Esophagus squamous epithelium (tissue), 5 donors: ENCODE results near the gene NEDD8. TPM values are rescaled to one million over a fixed set of nuclear protein-coding genes. Genes with fewer than 3 reads are reported as not detected.

Experiments used
- DNase-seq: peaks from one replicate; lab custom pipeline; 2025; lab: John Stamatoyannopoulos, UW
- H3K27ac ChIP-seq, 4 donors: fragments of 200-600 bp; sonication (generic); one replicate each; pipeline ENCODE4 v1.5.1; 2016 to 2019; ENCODE audit warnings: mild to moderate bottlenecking in 1 of 4
- H3K27me3 ChIP-seq, 4 donors: fragments of 200-600 bp; sonication (generic); 1 replicate in 3 of 4; 2 replicates in 1 of 4; pipeline versions ENCODE4 v1.5.1 to v1.6.0; 2017 to 2021; ENCODE audit warnings: antibody characterized with exemption in 1 of 4
- H3K36me3 ChIP-seq, 3 donors: fragments of 200-600 bp; sonication (generic); one replicate each; pipeline ENCODE4 v1.5.1; 2016 to 2019
- H3K4me1 ChIP-seq, 3 donors: fragments of 200-600 bp; sonication (generic); one replicate each; pipeline ENCODE4 v1.5.1; 2017 to 2019
- H3K4me3 ChIP-seq, 4 donors: fragments of 200-600 bp; sonication (generic); 1 replicate in 3 of 4; 2 replicates in 1 of 4; pipeline ENCODE4 v1.5.1; 2016 to 2019; ENCODE audit warnings: mild to moderate bottlenecking in 2 of 4, moderate library complexity in 1 of 4
- H3K9me3 ChIP-seq, 3 donors: fragments of 200-600 bp; sonication (generic); one replicate each; pipeline ENCODE4 v1.5.1; 2016 to 2019
- POLR2A ChIP-seq, 4 donors: fragments of 450-650 bp; IDR thresholded peaks; one replicate each; pipeline ENCODE4 v1.6.1; 2017; ENCODE audit warnings: antibody characterized with exemption in 4 of 4, mild to moderate bottlenecking in 4 of 4, moderate library complexity in 3 of 4
- WGBS, 2 donors: methylation state at CpG; one replicate each; pipeline ENCODE4 v1.1.5; 2018; 5-methylcytosine and 5-hydroxymethylcytosine counted together
- intact Hi-C: fragments of 100-400 bp; cut with DNase I; formaldehyde crosslinking; loops from one replicate; pipeline ENCODE4 v1.15.0; 2022
- total RNA-seq, 4 donors: library from RNA; depleted of rRNA; stranded (reverse); fragments of >200 nt; gene quantifications; one replicate each; pipeline ENCODE4 v1.1.0, GENCODE V29; 2016
- TF ChIP-seq, protein P1 (sequence below), 6 experiments: fragments of 450-650 bp in 4 of 6; fragments of 200-600 bp in 2 of 6; sonication (generic) in 2 of 6; IDR thresholded peaks; one replicate each; pipeline ENCODE4 v1.5.1; 2016 to 2019; ENCODE audit warnings: antibody characterized with exemption in 6 of 6, mild to moderate bottlenecking in 4 of 6, moderate library complexity in 4 of 6
- donor health status: DM: yes; HTN: yes; CAD: no.

NEDD8 gene
- total RNA-seq, 4 donors from 2014 or later, result 93.1 to 182 (median 121) TPM

DNA sequence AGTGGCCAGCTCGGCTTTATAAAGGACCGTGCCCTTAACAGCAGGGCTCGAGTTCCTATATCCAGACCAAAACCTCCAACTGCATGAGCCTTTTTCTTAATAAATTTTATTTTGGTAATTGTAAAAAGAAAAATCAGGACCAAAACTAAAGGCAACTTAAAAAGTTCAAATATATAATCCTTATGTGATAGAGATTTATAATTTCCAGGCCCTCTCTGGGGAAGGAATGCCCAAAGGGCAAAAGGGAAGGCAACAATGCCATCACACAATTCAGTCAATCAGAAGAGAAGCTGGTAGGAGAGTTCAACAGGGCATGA, 43.1 kb downstream of the NEDD8 start:
- Histone ChIP-seq H3K4me1 (peaks cover 3 to 45% (median 15%) of the 10 kb centered on the region in 3 donors), H3K27me3 (no peaks in the 10 kb centered on the region), H3K9me3 (no peaks in the 10 kb centered on the region), H3K4me3 (peak overlapping the region in 3 of 4 donors; percentile 74 to 86 (median 82)), H3K27ac (peak overlapping the region in 3 of 4 donors; percentile 26 to 87 (median 80)), H3K36me3 (peaks cover 22 to 72% (median 24%) of the 10 kb centered on the region in 3 donors)
- no peak for TF ChIP-seq POLR2A (IDR thresholded peaks at IDR 0.05)
- TF ChIP-seq, protein P1, sequence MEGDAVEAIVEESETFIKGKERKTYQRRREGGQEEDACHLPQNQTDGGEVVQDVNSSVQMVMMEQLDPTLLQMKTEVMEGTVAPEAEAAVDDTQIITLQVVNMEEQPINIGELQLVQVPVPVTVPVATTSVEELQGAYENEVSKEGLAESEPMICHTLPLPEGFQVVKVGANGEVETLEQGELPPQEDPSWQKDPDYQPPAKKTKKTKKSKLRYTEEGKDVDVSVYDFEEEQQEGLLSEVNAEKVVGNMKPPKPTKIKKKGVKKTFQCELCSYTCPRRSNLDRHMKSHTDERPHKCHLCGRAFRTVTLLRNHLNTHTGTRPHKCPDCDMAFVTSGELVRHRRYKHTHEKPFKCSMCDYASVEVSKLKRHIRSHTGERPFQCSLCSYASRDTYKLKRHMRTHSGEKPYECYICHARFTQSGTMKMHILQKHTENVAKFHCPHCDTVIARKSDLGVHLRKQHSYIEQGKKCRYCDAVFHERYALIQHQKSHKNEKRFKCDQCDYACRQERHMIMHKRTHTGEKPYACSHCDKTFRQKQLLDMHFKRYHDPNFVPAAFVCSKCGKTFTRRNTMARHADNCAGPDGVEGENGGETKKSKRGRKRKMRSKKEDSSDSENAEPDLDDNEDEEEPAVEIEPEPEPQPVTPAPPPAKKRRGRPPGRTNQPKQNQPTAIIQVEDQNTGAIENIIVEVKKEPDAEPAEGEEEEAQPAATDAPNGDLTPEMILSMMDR (IDR thresholded peaks at IDR 0.05), result no peak
- 0% methylated on average over 3 of the region's 3 CpGs for WGBS, 2 donors
- intact Hi-C loops, result no loop called here
- DNase-seq, result no peak

DNA sequence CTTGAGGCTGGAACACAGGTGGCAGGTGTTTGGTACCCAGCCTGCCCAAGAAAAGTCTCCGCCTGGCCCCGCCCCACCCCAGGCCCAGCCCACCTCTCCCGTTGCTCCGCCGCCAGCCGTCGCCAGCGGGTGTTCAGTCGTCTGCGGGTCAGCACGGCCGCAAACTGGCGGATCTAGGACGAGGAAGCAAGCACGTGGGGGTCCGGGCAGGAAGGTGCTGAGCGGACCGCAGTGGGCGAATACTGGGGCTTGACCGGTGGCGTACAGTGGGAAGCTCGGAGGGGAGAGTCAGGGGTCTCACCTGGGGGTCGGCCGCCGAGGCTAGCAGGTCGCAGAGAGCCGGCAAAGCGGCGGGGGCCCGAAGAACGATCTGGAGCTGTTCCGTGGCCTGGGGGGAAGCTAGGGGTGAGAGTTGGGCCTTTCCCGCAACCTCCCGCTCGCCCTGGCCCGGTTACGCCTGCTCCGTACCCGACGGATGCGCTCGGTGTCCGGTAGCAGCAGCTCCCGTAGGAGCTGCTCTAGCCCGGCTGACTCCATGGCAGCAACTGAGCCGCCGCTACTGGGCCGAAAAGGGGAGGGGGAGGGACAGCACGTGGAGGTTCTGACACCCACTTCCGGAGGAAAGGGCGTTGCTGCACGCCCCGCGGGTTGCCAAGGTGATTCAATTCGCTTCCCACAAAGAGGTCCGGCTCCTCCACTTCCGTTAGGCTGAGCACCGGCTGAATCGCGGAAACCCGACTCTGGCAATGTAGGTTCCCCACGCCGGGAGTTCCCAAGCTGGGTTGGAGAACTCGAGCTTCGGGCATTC, 43.7 kb downstream of the NEDD8 start, which contains the start of gene IPO4:
Gene IPO4 (minus strand): TSS at position 566 of the 808 bp plus-strand sequence. CDS start 29 bp downstream, at position 537.
- TF ChIP-seq, protein P1 (IDR thresholded peaks at IDR 0.05), result peak in 2 of 6 experiments; percentile 2 to 49
- TF ChIP-seq POLR2A (IDR thresholded peaks at IDR 0.05), result peak in 3 of 4 donors; percentile 30 to 50 (median 37)
- H3K36me3 ChIP-seq, result peaks cover 26 to 77% (median 28%) of the 10 kb centered on the region in 3 donors
- H3K27ac ChIP-seq, result peak within 1 kb of the TSS; percentile 68 to 87 (median 80)
- H3K9me3 ChIP-seq, result no peaks in the 10 kb centered on the region
- peaks cover 3 to 42% (median 15%) of the 10 kb centered on the region in 3 donors for H3K4me1 ChIP-seq
- 1% methylated on average over 22 to 23 of the region's 65 CpGs for WGBS, 2 donors
- intact Hi-C loops, result no loop called here
- peak within 1 kb of the TSS; percentile 73 to 86 (median 78) for H3K4me3 ChIP-seq
- peak; percentile 86 for DNase-seq
- H3K27me3 ChIP-seq, result no peaks in the 10 kb centered on the region

DNA sequence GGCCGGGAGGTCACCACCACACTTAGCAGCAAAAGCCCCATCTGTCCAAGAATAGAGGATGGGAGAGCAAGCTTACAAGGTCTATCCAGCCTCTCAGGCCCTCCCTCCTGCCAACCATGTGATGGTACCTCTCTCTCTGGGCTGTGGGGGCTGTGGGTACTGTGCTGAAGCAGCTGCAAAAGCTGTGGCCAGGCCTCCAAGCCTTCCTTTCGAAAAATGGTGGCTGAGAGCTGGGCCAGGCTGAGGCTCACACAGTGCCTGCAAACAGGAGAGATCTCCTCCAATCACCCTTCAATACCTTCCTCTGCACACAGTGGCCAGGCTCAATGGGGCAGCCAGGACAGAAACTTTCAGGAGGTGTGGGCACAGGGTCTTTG, 44.6 kb downstream of the NEDD8 start:
- H3K27me3 ChIP-seq, result no peaks in the 10 kb centered on the region
- peaks cover 3 to 34% (median 15%) of the 10 kb centered on the region in 3 donors for H3K4me1 ChIP-seq
- H3K9me3 ChIP-seq, result no peaks in the 10 kb centered on the region
- TF ChIP-seq, protein P1 (IDR thresholded peaks at IDR 0.05), result no peak
- no peak for TF ChIP-seq POLR2A (IDR thresholded peaks at IDR 0.05)
- WGBS, 2 donors, result 67 to 82% methylated on average over 1 to 2 of the region's 2 CpGs
- H3K27ac ChIP-seq, result peak overlapping the region in 2 of 4 donors; percentile 80 to 87
- intact Hi-C loops, result no loop called here
- H3K36me3 ChIP-seq, result peaks cover 30 to 78% (median 35%) of the 10 kb centered on the region in 3 donors
- no peak for DNase-seq
- H3K4me3 ChIP-seq, result peak overlapping the region in 3 of 4 donors; percentile 74 to 86 (median 82)

DNA sequence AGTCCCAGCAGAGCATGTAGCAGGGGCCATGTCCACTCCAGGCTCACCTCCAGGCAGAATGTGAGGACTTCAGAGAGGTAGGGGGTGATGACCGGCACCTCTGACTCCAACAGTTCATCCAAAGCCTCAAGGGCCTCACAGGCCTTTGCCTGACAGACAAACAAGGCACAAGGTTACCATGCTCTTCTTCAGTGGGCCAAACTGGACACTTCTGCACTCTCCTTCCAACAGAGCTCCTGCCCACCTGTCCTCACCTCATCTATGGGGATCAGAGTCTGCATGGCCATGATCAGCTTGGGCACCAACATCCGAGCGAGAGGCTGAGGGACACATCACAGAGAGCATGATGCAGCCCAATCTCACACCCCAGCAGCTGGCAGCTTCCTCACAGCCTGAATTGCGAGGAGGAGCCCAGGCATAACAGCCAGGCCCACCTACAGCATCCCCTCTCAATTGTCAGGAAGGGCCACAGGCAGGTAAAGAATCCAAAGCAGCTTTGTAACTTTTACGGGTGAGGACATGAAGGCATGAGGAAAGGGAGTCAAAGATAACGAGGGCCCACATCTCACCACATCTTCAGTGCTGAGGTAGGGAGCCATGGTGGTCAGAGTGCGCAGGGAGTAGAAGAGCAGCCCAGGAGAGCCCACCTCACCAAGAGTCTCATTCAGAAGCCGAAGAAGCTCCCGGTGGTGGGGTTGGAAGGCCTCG, 45.2 kb downstream of the NEDD8 start:
- H3K36me3 ChIP-seq, result peaks cover 25 to 78% (median 39%) of the 10 kb centered on the region in 3 donors
- no peak overlapping the region for H3K27ac ChIP-seq

More for the DNA sequence above, 45.2 kb downstream of the NEDD8 start:
- H3K27me3 ChIP-seq, result no peaks in the 10 kb centered on the region
- no peak for DNase-seq
- peak overlapping the region in 1 of 4 donors; percentile 86 for H3K4me3 ChIP-seq
- WGBS, 2 donors, result 81 to 90% methylated on average over 6 to 7 of the region's 10 CpGs
- no peaks in the 10 kb centered on the region for H3K9me3 ChIP-seq
- TF ChIP-seq, protein P1 (IDR thresholded peaks at IDR 0.05), result no peak
- TF ChIP-seq POLR2A (IDR thresholded peaks at IDR 0.05), result no peak
- peaks cover 3 to 29% (median 15%) of the 10 kb centered on the region in 3 donors for H3K4me1 ChIP-seq
- intact Hi-C loops, result no loop called here
